CD4-positive, alpha-beta T cell treated with Interleukin-6 at 100 ng/mL for 8 hours (primary cell): Measurements from ENCODE around the gene TEF.
"Not testable (repeated sequence)": the region's sequence is repeated elsewhere in the genome, so short reads cannot be mapped to it uniquely, and the experiment has no call there.

ENCODE experiments used
- DNase-seq: peaks from one replicate; pipeline ENCODE4 v3.0.0-alpha.2; 2020; ENCODE audit warnings: mixed read lengths, low spot score

Gene TEF

GRCh38 chr22:41383085-41383484 is 1.3 kb downstream of the TEF start:
- DNase-seq, result no peak

- DNase-seq, result no peak
These were observed 2.4 kb downstream of the TEF start for GRCh38 chr22:41384128-41384527.

GRCh38 chr22:41387341-41387740 is 5.6 kb downstream of the TEF start:
- DNase-seq, result no peak

- DNase-seq, result no peak
These were observed 12.2 kb downstream of the TEF start for GRCh38 chr22:41394012-41394356.

GRCh38 chr22:41395531-41396240 is 13.9 kb downstream of the TEF start:
- no peak for DNase-seq

GRCh38 chr22:41397143-41397811 is 15.5 kb downstream of the TEF start:
- no peak for DNase-seq

GRCh38 chr22:41398921-41399320 is 17.2 kb downstream of the TEF start:
- no peak for DNase-seq

GRCh38 chr22:41401781-41402648 is 20.3 kb downstream of the TEF start:
- no peak for DNase-seq

- DNase-seq, result not testable (repeated sequence)
These were observed 21.1 kb downstream of the TEF start for GRCh38 chr22:41402851-41403250.

GRCh38 chr22:41403532-41404318 is 22.0 kb downstream of the TEF start:
- peak; percentile 87 for DNase-seq

- DNase-seq, result no peak
These were observed 23.8 kb downstream of the TEF start for GRCh38 chr22:41405588-41405987.

GRCh38 chr22:41406410-41406809 is 24.7 kb downstream of the TEF start:
- DNase-seq, result no peak

- DNase-seq, result no peak
These were observed 25.7 kb downstream of the TEF start for GRCh38 chr22:41407433-41407832.

GRCh38 chr22:41408665-41409064 is 26.9 kb downstream of the TEF start:
- no peak for DNase-seq

- no peak for DNase-seq
These were observed 28.6 kb downstream of the TEF start for GRCh38 chr22:41410311-41410751.

- DNase-seq, result no peak
These were observed 29.5 kb downstream of the TEF start for GRCh38 chr22:41411021-41411851.

- DNase-seq, result no peak
These were observed 33.8 kb downstream of the TEF start for GRCh38 chr22:41415554-41415953.

GRCh38 chr22:41417622-41418390 is 36.1 kb downstream of the TEF start:
- DNase-seq, result no peak

- DNase-seq, result no peak
These were observed 37.0 kb downstream of the TEF start for GRCh38 chr22:41418717-41419116.

GRCh38 chr22:41425660-41426365 is 44.1 kb downstream of the TEF start:
- DNase-seq, result peak; percentile 16
